ENCODE measurements around the gene TMEM18. TPM values are rescaled to one million over a fixed set of nuclear protein-coding genes. Genes with fewer than 3 reads are reported as not detected.
A peak's percentile ranks its signal among the peaks of the same experiment; 100 is the strongest.

The TMEM18 gene
- total and polyA plus RNA-seq, 8 donors: 16.9 to 64.6 (median 57.7) TPM

- intact Hi-C loops (cut with DNase I): loop anchor here in 1 of 2 donors (10.0 kb wide), 2 partner anchors 179 to 829 kb away; no protein-coding TSS in a partner anchor
- Histone ChIP-seq H3K27me3 (peaks cover 0 to 39% of the 10 kb centered on the region in 2 donors), H3K4me3 (no peak overlapping the region), H3K36me3 (no peaks in the 10 kb centered on the region), H3K4me1 (no peaks in the 10 kb centered on the region), H3K9me3 (no peaks in the 10 kb centered on the region), H3K27ac (no peak overlapping the region)
- no peak for ATAC-seq
- TF ChIP-seq CTCF (IDR thresholded peaks at IDR 0.05): peak in 1 of 2 donors; percentile 16
- peak in 1 of 4 donors; percentile 52 for DNase-seq
These were observed 38.8 kb upstream of the TMEM18 start for GRCh38 chr2:715854-716560.

GRCh38 chr2:715038-715437 is 37.8 kb upstream of the TMEM18 start:
- no peak for DNase-seq
- no peak for ATAC-seq
- no peaks in the 10 kb centered on the region for H3K9me3 ChIP-seq
- no peak for TF ChIP-seq CTCF (IDR thresholded peaks at IDR 0.05)
- H3K27me3 ChIP-seq: peaks cover 0 to 45% of the 10 kb centered on the region in 2 donors
- H3K27ac ChIP-seq: no peak overlapping the region
- H3K36me3 ChIP-seq: no peaks in the 10 kb centered on the region
- no peaks in the 10 kb centered on the region for H3K4me1 ChIP-seq
- intact Hi-C loops (cut with DNase I): loop anchor here in 1 of 2 donors (10.0 kb wide), 2 partner anchors 180 to 830 kb away; no protein-coding TSS in a partner anchor
- H3K4me3 ChIP-seq: no peak overlapping the region

GRCh38 chr2:714005-714741 is 37.0 kb upstream of the TMEM18 start:
- Histone ChIP-seq H3K9me3 (no peaks in the 10 kb centered on the region), H3K27ac (no peak overlapping the region), H3K27me3 (peaks cover 0 to 45% of the 10 kb centered on the region in 2 donors), H3K4me3 (no peak overlapping the region), H3K36me3 (no peaks in the 10 kb centered on the region), H3K4me1 (no peaks in the 10 kb centered on the region)
- peak; percentile 86 for ATAC-seq
- TF ChIP-seq CTCF (IDR thresholded peaks at IDR 0.05): peak; percentile 40 to 66
- intact Hi-C loops (cut with DNase I): loop anchor here in 1 of 2 donors (10.0 kb wide), 2 partner anchors 181 to 831 kb away; no protein-coding TSS in a partner anchor
- peak in 1 of 4 donors; percentile 63 for DNase-seq

- Histone ChIP-seq H3K9me3 (no peaks in the 10 kb centered on the region), H3K36me3 (no peaks in the 10 kb centered on the region), H3K27me3 (peaks cover 0 to 35% of the 10 kb centered on the region in 2 donors), H3K4me3 (no peak overlapping the region), H3K27ac (no peak overlapping the region), H3K4me1 (no peaks in the 10 kb centered on the region)
- ATAC-seq (no peak), DNase-seq (no peak)
- intact Hi-C loops (cut with DNase I): loop anchor here in 1 of 2 donors (10.0 kb wide), 2 partner anchors 184 to 834 kb away; no protein-coding TSS in a partner anchor
- TF ChIP-seq CTCF (IDR thresholded peaks at IDR 0.05): no peak
These were observed 33.9 kb upstream of the TMEM18 start for GRCh38 chr2:710867-711665.
